GM12864 (cell line): ENCODE results near the gene PARD3B.

Experiments
- DNase-seq: peaks from one replicate; pipeline ENCODE4 v3.0.0-alpha.2; 2011; ENCODE audit warnings: low read depth
- H3K4me3 ChIP-seq: 2 replicates; pipeline ENCODE4 v1.5.1; 2011; ENCODE audit warnings: mild to moderate bottlenecking, low read depth, low read length, control low read depth
- TF ChIP-seq, protein P1 (sequence below): IDR thresholded peaks from 2 replicates; pipeline ENCODE4 v1.5.1; 2011; ENCODE audit warnings: low read depth, mild to moderate bottlenecking, moderate library complexity, low read length, control low read depth, inconsistent platforms; ENCODE audit errors: missing control alignments

PARD3B gene

DNA sequence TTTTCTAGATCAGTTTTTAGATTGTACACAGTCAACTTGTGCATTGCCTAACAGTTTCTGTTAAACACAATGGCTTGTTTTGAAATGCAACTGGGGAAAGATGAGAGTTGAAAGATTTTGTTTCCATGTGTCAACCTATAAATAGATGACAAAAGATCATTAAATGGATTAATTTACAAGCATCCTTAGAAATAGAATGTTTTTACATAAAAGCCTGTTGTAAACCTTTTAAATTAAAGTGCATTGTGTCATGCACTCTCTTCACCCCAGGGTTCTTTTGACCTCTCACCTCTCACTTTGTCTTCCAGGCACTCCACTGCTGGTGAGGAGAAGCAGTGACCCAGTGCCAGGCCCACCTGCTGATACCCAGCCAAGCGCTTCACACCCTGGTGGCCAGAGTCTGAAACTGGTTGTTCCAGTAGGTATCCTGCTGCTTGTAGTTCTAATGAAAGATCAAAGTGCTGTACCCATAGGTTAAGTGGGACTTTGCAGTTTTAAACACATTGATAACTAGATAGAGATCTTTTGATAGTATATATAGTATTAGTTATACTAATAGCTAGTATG, 502.1 kb downstream of the PARD3B start:
- no peak overlapping the region for H3K4me3 ChIP-seq
- DNase-seq, result no peak
- TF ChIP-seq, protein P1, sequence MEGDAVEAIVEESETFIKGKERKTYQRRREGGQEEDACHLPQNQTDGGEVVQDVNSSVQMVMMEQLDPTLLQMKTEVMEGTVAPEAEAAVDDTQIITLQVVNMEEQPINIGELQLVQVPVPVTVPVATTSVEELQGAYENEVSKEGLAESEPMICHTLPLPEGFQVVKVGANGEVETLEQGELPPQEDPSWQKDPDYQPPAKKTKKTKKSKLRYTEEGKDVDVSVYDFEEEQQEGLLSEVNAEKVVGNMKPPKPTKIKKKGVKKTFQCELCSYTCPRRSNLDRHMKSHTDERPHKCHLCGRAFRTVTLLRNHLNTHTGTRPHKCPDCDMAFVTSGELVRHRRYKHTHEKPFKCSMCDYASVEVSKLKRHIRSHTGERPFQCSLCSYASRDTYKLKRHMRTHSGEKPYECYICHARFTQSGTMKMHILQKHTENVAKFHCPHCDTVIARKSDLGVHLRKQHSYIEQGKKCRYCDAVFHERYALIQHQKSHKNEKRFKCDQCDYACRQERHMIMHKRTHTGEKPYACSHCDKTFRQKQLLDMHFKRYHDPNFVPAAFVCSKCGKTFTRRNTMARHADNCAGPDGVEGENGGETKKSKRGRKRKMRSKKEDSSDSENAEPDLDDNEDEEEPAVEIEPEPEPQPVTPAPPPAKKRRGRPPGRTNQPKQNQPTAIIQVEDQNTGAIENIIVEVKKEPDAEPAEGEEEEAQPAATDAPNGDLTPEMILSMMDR, result no peak

DNA sequence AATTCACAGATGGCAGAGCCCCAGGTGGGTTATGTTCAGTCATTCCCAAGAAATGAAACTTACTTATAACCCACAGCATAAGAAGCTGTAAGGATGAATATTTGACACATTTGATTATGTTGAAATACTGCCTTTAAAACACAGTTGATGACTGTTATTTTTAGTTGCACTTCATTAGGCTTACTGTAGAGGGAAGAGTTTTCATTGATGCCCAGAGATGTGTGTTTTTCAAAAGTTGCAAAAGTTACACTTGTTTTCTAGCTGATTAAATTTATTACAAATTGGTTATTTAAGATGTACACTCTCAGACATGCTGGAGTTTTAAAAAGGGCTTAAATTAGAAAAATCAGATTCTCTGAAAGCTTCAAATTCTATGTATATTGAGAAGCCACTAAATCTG, 506.1 kb downstream of the PARD3B start:
- no peak for DNase-seq
- H3K4me3 ChIP-seq, result no peak overlapping the region
- TF ChIP-seq, protein P1, result no peak

DNA sequence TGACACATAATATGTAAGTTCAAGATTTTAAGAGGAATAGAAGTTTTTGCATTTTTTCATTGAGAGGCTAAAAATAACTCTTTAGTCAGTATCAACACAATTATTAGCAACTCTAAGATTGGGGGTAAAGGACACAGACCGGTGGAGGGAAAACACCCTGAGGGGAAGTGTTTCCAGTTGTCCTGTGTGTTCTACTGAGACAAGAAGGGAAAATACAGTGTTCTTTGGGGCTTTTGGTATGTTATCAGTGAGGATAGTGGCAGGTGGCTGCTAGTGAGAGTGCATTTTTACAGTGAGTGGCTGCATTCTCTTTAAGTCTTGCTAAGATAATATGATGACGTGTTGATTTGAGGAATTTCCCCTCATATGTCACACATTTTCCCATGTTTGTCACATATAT, 507.5 kb downstream of the PARD3B start:
- TF ChIP-seq, protein P1, result no peak
- no peak overlapping the region for H3K4me3 ChIP-seq
- no peak for DNase-seq

DNA sequence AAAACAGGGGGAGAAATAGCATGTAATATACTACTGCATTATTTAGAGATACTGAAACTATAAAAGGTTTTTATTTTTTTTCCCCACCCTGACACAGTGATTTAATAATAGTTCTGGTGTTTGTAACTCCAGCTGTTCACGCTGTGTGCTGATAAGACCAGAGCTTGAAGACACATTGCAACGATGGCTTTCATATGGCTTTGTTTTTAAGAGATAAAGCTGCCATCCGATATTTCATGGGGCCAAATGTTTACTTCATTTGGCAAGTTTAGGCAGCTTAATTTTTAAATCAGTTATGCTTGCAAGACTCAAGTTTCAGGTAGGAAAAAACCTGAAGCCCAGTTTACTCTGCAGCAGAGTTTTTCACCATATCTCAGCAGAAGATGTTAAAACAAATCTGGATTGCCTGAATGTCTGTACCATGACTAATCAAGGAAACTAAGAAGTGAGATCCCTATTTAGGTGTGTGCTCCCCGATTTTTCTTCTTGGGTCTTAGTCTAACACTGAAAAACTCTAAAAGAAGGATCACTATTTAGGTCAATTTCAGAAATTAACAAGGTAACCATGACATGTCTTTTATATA, 508.6 kb downstream of the PARD3B start:
- DNase-seq, result no peak
- TF ChIP-seq, protein P1, result no peak

DNA sequence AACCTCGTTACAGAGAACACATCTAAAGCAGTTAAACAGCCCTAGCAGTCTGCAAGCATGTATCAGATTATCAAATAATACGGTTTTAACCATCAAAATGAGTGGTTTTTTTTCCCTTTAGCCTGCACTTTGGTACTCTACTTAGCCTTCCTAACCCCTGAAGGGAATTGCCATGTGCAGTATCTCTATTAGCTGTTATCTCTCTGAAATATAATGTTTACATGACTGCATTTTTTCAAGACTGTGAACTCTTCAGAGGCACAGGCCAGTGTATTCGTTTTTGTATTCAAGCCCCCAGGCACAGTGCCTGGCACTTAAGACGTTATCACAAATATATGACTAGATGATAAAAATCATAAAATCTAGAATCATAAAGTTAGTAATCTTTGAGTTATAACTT, 509.5 kb downstream of the PARD3B start:
- H3K4me3 ChIP-seq, result no peak overlapping the region
- no peak for DNase-seq
- TF ChIP-seq, protein P1, result no peak

More for the DNA sequence above, 508.6 kb downstream of the PARD3B start:
- no peak overlapping the region for H3K4me3 ChIP-seq

DNA sequence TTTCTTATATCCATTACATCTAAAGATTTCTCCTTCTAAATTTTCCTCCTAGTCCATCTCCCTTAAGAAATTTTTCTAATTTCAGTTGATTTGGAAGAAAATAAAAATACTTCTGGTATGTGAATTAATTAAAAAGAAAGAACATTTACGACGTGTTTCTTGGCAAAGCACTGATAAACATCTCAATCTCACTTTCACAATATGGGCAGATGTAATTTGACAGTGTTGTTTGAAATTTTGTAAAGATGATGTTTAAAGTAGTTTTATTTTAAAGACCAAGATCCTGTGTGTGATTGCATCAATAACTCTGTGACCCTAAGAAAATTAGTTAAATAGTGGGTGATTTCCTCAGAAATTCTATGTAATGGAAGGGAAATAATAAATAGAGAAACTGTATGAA, 510.0 kb downstream of the PARD3B start:
- TF ChIP-seq, protein P1, result no peak
- no peak for DNase-seq
- H3K4me3 ChIP-seq, result no peak overlapping the region

DNA sequence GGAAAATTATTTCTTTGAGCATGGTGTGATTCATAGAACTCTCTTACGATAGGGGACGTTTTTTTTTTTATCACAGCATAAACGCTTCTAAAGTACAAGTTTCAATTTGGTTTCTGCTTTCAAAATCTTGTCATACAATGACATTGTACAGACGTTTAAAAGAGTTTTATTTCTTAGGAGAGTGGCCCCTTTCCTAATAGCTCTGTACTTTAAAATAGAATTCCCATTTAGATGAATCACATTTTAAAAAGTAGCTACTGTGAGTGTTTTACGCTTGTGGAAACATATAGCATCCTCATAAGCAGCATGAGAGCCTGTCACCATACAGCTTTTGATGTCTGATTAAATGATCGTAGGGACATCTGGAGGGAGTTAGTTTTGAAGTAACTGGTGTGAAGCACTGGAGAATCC, 510.9 kb downstream of the PARD3B start:
- TF ChIP-seq, protein P1, result no peak
- DNase-seq, result no peak
- no peak overlapping the region for H3K4me3 ChIP-seq
